IPS-15b (cell line): ENCODE results near the gene CBX7.

Source experiments
- H3K27me3 ChIP-seq: one replicate; pipeline ENCODE4 v1.6.1; 2013; ENCODE audit warnings: low read length; ENCODE audit not compliant: control insufficient read depth, insufficient read depth
- H3K36me3 ChIP-seq: one replicate; pipeline ENCODE4 v1.6.1; 2013; ENCODE audit warnings: low read length; ENCODE audit not compliant: control insufficient read depth, insufficient read depth
- H3K4me1 ChIP-seq: one replicate; pipeline ENCODE4 v1.6.1; 2013; ENCODE audit warnings: mild to moderate bottlenecking, low read length; ENCODE audit not compliant: control insufficient read depth, insufficient read depth
- H3K4me3 ChIP-seq: one replicate; pipeline ENCODE4 v1.5.1; 2013; ENCODE audit warnings: low read depth, low read length
- H3K9ac ChIP-seq: one replicate; pipeline ENCODE4 v1.6.1; 2013; ENCODE audit warnings: low read depth, mild to moderate bottlenecking, low read length
- H3K9me3 ChIP-seq: one replicate; pipeline ENCODE4 v1.6.1; 2013; ENCODE audit warnings: mild to moderate bottlenecking, low read length; ENCODE audit not compliant: control insufficient read depth, insufficient read depth

Gene CBX7

GRCh38 chr22:39152511-39153219 is at the start of gene CBX7:
CBX7 (minus strand) TSS chr22:39152680; CDS start chr22:39152444, 236 bp downstream.
- Histone ChIP-seq H3K9me3 (no peaks in the 10 kb centered on the region), H3K27me3 (peaks cover 24% of the 10 kb centered on the region), H3K4me3 (peak within 1 kb of the TSS; percentile 77), H3K36me3 (no peaks in the 10 kb centered on the region), H3K9ac (peak within 1 kb of the TSS; percentile 60), H3K4me1 (peaks cover 7% of the 10 kb centered on the region)

- Histone ChIP-seq H3K27me3 (no peaks in the 10 kb centered on the region), H3K36me3 (no peaks in the 10 kb centered on the region), H3K4me3 (no peak overlapping the region), H3K4me1 (no peaks in the 10 kb centered on the region), H3K9me3 (no peaks in the 10 kb centered on the region), H3K9ac (no peak overlapping the region)
Measured at GRCh38 chr22:39197578-39197977, 45.1 kb upstream of the CBX7 start.

- Histone ChIP-seq H3K27me3 (no peaks in the 10 kb centered on the region), H3K36me3 (no peaks in the 10 kb centered on the region), H3K4me1 (no peaks in the 10 kb centered on the region), H3K4me3 (no peak overlapping the region), H3K9ac (no peak overlapping the region), H3K9me3 (no peaks in the 10 kb centered on the region)
Measured at GRCh38 chr22:39194098-39194497, 41.6 kb upstream of the CBX7 start.

- Histone ChIP-seq H3K27me3 (no peaks in the 10 kb centered on the region), H3K4me1 (no peaks in the 10 kb centered on the region), H3K9me3 (no peaks in the 10 kb centered on the region), H3K4me3 (no peak overlapping the region), H3K36me3 (no peaks in the 10 kb centered on the region), H3K9ac (no peak overlapping the region)
Measured at GRCh38 chr22:39188809-39189208, 36.3 kb upstream of the CBX7 start.

- Histone ChIP-seq H3K4me3 (no peak overlapping the region), H3K9ac (no peak overlapping the region), H3K27me3 (no peaks in the 10 kb centered on the region)
Measured at GRCh38 chr22:39185601-39186012, 33.1 kb upstream of the CBX7 start.

GRCh38 chr22:39184586-39185577 is 32.4 kb upstream of the CBX7 start:
- H3K9ac ChIP-seq: no peak overlapping the region
- H3K4me1 ChIP-seq: no peaks in the 10 kb centered on the region
- no peaks in the 10 kb centered on the region for H3K36me3 ChIP-seq
- H3K9me3 ChIP-seq: no peaks in the 10 kb centered on the region
- H3K27me3 ChIP-seq: no peaks in the 10 kb centered on the region
- H3K4me3 ChIP-seq: no peak overlapping the region

More at GRCh38 chr22:39185601-39186012, 33.1 kb upstream of the CBX7 start:
- Histone ChIP-seq H3K4me1 (no peaks in the 10 kb centered on the region), H3K36me3 (no peaks in the 10 kb centered on the region), H3K9me3 (no peaks in the 10 kb centered on the region)

GRCh38 chr22:39183991-39184585 is 31.6 kb upstream of the CBX7 start:
- Histone ChIP-seq H3K9ac (no peak overlapping the region), H3K4me1 (no peaks in the 10 kb centered on the region), H3K9me3 (no peaks in the 10 kb centered on the region), H3K4me3 (no peak overlapping the region), H3K27me3 (no peaks in the 10 kb centered on the region), H3K36me3 (no peaks in the 10 kb centered on the region)

- Histone ChIP-seq H3K9ac (no peak overlapping the region), H3K4me3 (no peak overlapping the region), H3K27me3 (no peaks in the 10 kb centered on the region), H3K4me1 (no peaks in the 10 kb centered on the region), H3K36me3 (no peaks in the 10 kb centered on the region), H3K9me3 (no peaks in the 10 kb centered on the region)
Measured at GRCh38 chr22:39182478-39183030, 30.1 kb upstream of the CBX7 start.

GRCh38 chr22:39181778-39182177 is 29.3 kb upstream of the CBX7 start:
- no peak overlapping the region for H3K4me3 ChIP-seq
- H3K27me3 ChIP-seq: no peaks in the 10 kb centered on the region
- no peak overlapping the region for H3K9ac ChIP-seq
- no peaks in the 10 kb centered on the region for H3K36me3 ChIP-seq
- peaks cover 1% of the 10 kb centered on the region for H3K4me1 ChIP-seq
- H3K9me3 ChIP-seq: no peaks in the 10 kb centered on the region

- H3K36me3 ChIP-seq: no peaks in the 10 kb centered on the region
- H3K9me3 ChIP-seq: no peaks in the 10 kb centered on the region
- H3K27me3 ChIP-seq: no peaks in the 10 kb centered on the region
- H3K4me1 ChIP-seq: peaks cover 5% of the 10 kb centered on the region
- H3K4me3 ChIP-seq: no peak overlapping the region
- H3K9ac ChIP-seq: no peak overlapping the region
Measured at GRCh38 chr22:39181356-39181755, 28.9 kb upstream of the CBX7 start.

- Histone ChIP-seq H3K9me3 (no peaks in the 10 kb centered on the region), H3K4me3 (no peak overlapping the region), H3K27me3 (no peaks in the 10 kb centered on the region), H3K4me1 (peaks cover 17% of the 10 kb centered on the region), H3K9ac (peak overlapping the region; percentile 13), H3K36me3 (no peaks in the 10 kb centered on the region)
Measured at GRCh38 chr22:39179841-39180335, 27.4 kb upstream of the CBX7 start.
